Stimulated activated CD4-positive, alpha-beta T cell treated with anti-CD3 and anti-CD28 coated beads, TNF-alpha, amount 100 ng/mL, for 48 hours (primary cell): ENCODE measurements around the gene DOK7.

Source experiments
- DNase-seq, 3 donors: peaks; one replicate each; pipeline ENCODE4 v3.0.0-alpha.2; 2020; ENCODE audit warnings: low read depth in 3 of 3

DOK7 gene

GRCh38 chr4:3427706-3428446 is 35.2 kb upstream of the DOK7 start:
- no peak for DNase-seq

GRCh38 chr4:3429651-3430050 is 33.5 kb upstream of the DOK7 start:
- no peak for DNase-seq

GRCh38 chr4:3430524-3430923 is 32.6 kb upstream of the DOK7 start:
- DNase-seq, result no peak

GRCh38 chr4:3431446-3431993 is 31.6 kb upstream of the DOK7 start:
- no peak for DNase-seq

- no peak for DNase-seq
Observed at GRCh38 chr4:3432381-3432790, 30.7 kb upstream of the DOK7 start.

- no peak for DNase-seq
Observed at GRCh38 chr4:3433138-3433869, 29.8 kb upstream of the DOK7 start.

GRCh38 chr4:3434881-3435685 is 28.0 kb upstream of the DOK7 start:
- no peak for DNase-seq

- no peak for DNase-seq
Observed at GRCh38 chr4:3435686-3435956, 27.5 kb upstream of the DOK7 start.

- no peak for DNase-seq
Observed at GRCh38 chr4:3436048-3436797, 26.9 kb upstream of the DOK7 start.

- no peak for DNase-seq
Observed at GRCh38 chr4:3436798-3437581, 26.1 kb upstream of the DOK7 start.

GRCh38 chr4:3437582-3437936 is 25.5 kb upstream of the DOK7 start:
- no peak for DNase-seq

GRCh38 chr4:3437998-3438846 is 24.9 kb upstream of the DOK7 start:
- DNase-seq, result no peak

GRCh38 chr4:3438847-3439180 is 24.3 kb upstream of the DOK7 start:
- DNase-seq, result no peak

GRCh38 chr4:3439391-3439790 is 23.7 kb upstream of the DOK7 start:
- DNase-seq, result no peak

GRCh38 chr4:3440011-3440410 is 23.1 kb upstream of the DOK7 start:
- DNase-seq, result no peak

GRCh38 chr4:3440979-3441500 is 22.1 kb upstream of the DOK7 start:
- no peak for DNase-seq

GRCh38 chr4:3441501-3442459 is 21.3 kb upstream of the DOK7 start, which contains the start of gene HGFAC:
TSS of gene HGFAC (plus strand) at chr4:3441968. CDS start at chr4:3442002, 34 bp downstream.
- DNase-seq, result no peak

- DNase-seq, result no peak
Observed at GRCh38 chr4:3442460-3442958, 20.6 kb upstream of the DOK7 start.
